DMS153 treated with DMSO at 0.1 percent for 48 hours (cell line): ENCODE data around the gene BASP1.

ENCODE experiments used
- DNase-seq: peaks from one replicate; lab custom pipeline; 2025; ENCODE audit not compliant: unreplicated experiment; lab: John Stamatoyannopoulos, UW

The BASP1 gene

GRCh38 chr5:17217493-17218352, at the start of gene BASP1:
Gene BASP1, plus strand, starts transcription at chr5:17217631. Its CDS starts 57,586 bp downstream, at chr5:17275217.
- DNase-seq: peak; percentile 68

- no peak for DNase-seq
Observed at GRCh38 chr5:17169507-17169906, 47.9 kb upstream of the BASP1 start.

- no peak for DNase-seq
Observed at GRCh38 chr5:17172791-17173190, 44.6 kb upstream of the BASP1 start.

- DNase-seq: no peak
Observed at GRCh38 chr5:17174965-17175364, 42.5 kb upstream of the BASP1 start.

- no peak for DNase-seq
Observed at GRCh38 chr5:17177501-17178372, 39.7 kb upstream of the BASP1 start.

GRCh38 chr5:17178373-17178675, 39.1 kb upstream of the BASP1 start:
- no peak for DNase-seq

- DNase-seq: no peak
Observed at GRCh38 chr5:17180330-17180843, 37.0 kb upstream of the BASP1 start.

GRCh38 chr5:17180864-17181723, 36.3 kb upstream of the BASP1 start:
- no peak for DNase-seq

- no peak for DNase-seq
Observed at GRCh38 chr5:17182494-17182893, 34.9 kb upstream of the BASP1 start.

GRCh38 chr5:17182981-17183380, 34.5 kb upstream of the BASP1 start:
- DNase-seq: no peak

GRCh38 chr5:17183831-17184230, 33.6 kb upstream of the BASP1 start:
- no peak for DNase-seq

GRCh38 chr5:17184588-17184987, 32.8 kb upstream of the BASP1 start:
- no peak for DNase-seq

GRCh38 chr5:17185349-17185748, 32.1 kb upstream of the BASP1 start:
- DNase-seq: no peak

GRCh38 chr5:17185773-17186172, 31.7 kb upstream of the BASP1 start:
- no peak for DNase-seq

- DNase-seq: no peak
Observed at GRCh38 chr5:17186256-17186655, 31.2 kb upstream of the BASP1 start.

GRCh38 chr5:17187011-17187785, 30.2 kb upstream of the BASP1 start:
- DNase-seq: no peak

- DNase-seq: no peak
Observed at GRCh38 chr5:17187786-17188170, 29.7 kb upstream of the BASP1 start.

- peak; percentile 87 for DNase-seq
Observed at GRCh38 chr5:17189381-17190036, 27.9 kb upstream of the BASP1 start.

GRCh38 chr5:17190242-17190778, 27.1 kb upstream of the BASP1 start:
- peak; percentile 47 for DNase-seq
